Neuronal stem cell (in vitro differentiated cells): Measurements from ENCODE around the gene EOMES.

Experiments
- DNase-seq: peaks from one replicate; pipeline ENCODE4 v3.0.0-alpha.2; 2013; ENCODE audit warnings: low spot score
- H2AFZ ChIP-seq: one replicate; pipeline ENCODE4 v1.6.1; 2013; ENCODE audit warnings: mild to moderate bottlenecking, low read length, inconsistent platforms
- H2AK5ac ChIP-seq: 2 replicates; pipeline ENCODE4 v1.6.1; 2013; ENCODE audit warnings: low read depth, mild to moderate bottlenecking, inconsistent platforms, low read length, moderate library complexity, mixed read lengths
- H2BK120ac ChIP-seq: 2 replicates; pipeline ENCODE4 v1.6.1; 2013; ENCODE audit warnings: low read depth, mild to moderate bottlenecking, inconsistent platforms, low read length, moderate library complexity, mixed read lengths
- H2BK12ac ChIP-seq: one replicate; pipeline ENCODE4 v1.6.1; 2013; ENCODE audit warnings: low read length, inconsistent platforms
- H2BK15ac ChIP-seq: 2 replicates; pipeline ENCODE4 v1.6.1; 2013; ENCODE audit warnings: mild to moderate bottlenecking, low read length, inconsistent platforms, mixed read lengths
- H2BK5ac ChIP-seq: one replicate; pipeline ENCODE4 v1.6.1; 2013; ENCODE audit warnings: inconsistent platforms, mild to moderate bottlenecking, low read length, moderate library complexity
- H3K14ac ChIP-seq: one replicate; pipeline ENCODE4 v1.6.1; 2013; ENCODE audit warnings: low read length, inconsistent platforms
- H3K18ac ChIP-seq: 2 replicates; pipeline ENCODE4 v1.6.1; 2013; ENCODE audit warnings: low read length, inconsistent platforms
- H3K23ac ChIP-seq: 2 replicates; pipeline ENCODE4 v1.6.1; 2013; ENCODE audit warnings: low read depth, mild to moderate bottlenecking, mixed read lengths, low read length, inconsistent platforms; ENCODE audit not compliant: poor library complexity
- H3K27ac ChIP-seq: replicated peaks from 3 replicates; pipeline ENCODE4 v1.5.1; 2013; ENCODE audit warnings: low read length, inconsistent platforms
- H3K27me3 ChIP-seq, 3 experiments: 2 replicates each; pipeline ENCODE4 v1.6.1; 2013; ENCODE audit warnings: low read length in 3 of 3, mild to moderate bottlenecking in 2 of 3, inconsistent platforms in 1 of 3, low read depth in 1 of 3, mixed read lengths in 1 of 3, moderate library complexity in 1 of 3; ENCODE audit not compliant: control insufficient read depth in 3 of 3, insufficient read depth in 3 of 3
- H3K36me3 ChIP-seq, 2 donors: replicated peaks in 1 of 2; 2 replicates each; pipeline ENCODE4 v1.6.1; 2013; ENCODE audit warnings: low read length in 2 of 2; ENCODE audit not compliant: control insufficient read depth in 2 of 2, insufficient read depth in 2 of 2
- H3K4ac ChIP-seq: 2 replicates; pipeline ENCODE4 v1.6.1; 2013; ENCODE audit warnings: inconsistent platforms, mild to moderate bottlenecking, low read length, moderate library complexity
- H3K4me1 ChIP-seq, 2 donors: 1 replicate in 1 of 2; 2 replicates in 1 of 2; pipeline ENCODE4 v1.6.1; 2013; ENCODE audit warnings: low read length in 2 of 2, low read depth in 1 of 2; ENCODE audit not compliant: control insufficient read depth in 2 of 2, insufficient read depth in 1 of 2
- H3K4me2 ChIP-seq: one replicate; pipeline ENCODE4 v1.6.1; 2013; ENCODE audit warnings: mild to moderate bottlenecking, low read length, inconsistent platforms; ENCODE audit not compliant: insufficient read depth, poor library complexity, severe bottlenecking
- H3K4me3 ChIP-seq, 2 donors: 2 replicates each; pipeline ENCODE4 v1.5.1; 2013; ENCODE audit warnings: low read length in 2 of 2, mild to moderate bottlenecking in 2 of 2, inconsistent platforms in 1 of 2, moderate library complexity in 1 of 2
- H3K79me1 ChIP-seq: one replicate; pipeline ENCODE4 v1.6.1; 2013; ENCODE audit warnings: low read depth, mild to moderate bottlenecking, inconsistent platforms, low read length, moderate library complexity
- H3K9ac ChIP-seq: one replicate; pipeline ENCODE4 v1.6.1; 2013; ENCODE audit warnings: mild to moderate bottlenecking, low read depth, low read length, inconsistent platforms; ENCODE audit not compliant: poor library complexity
- H3K9me3 ChIP-seq, 2 donors: replicated peaks in 1 of 2; 2 replicates each; pipeline versions ENCODE3 to v1.6.1; 2013; ENCODE audit warnings: low read length in 2 of 2, mild to moderate bottlenecking in 2 of 2, inconsistent platforms in 1 of 2, low read depth in 1 of 2, mixed read lengths in 1 of 2, moderate library complexity in 1 of 2; ENCODE audit not compliant: control insufficient read depth in 2 of 2, insufficient read depth in 1 of 2
- H4K8ac ChIP-seq: one replicate; pipeline ENCODE4 v1.6.1; 2013; ENCODE audit warnings: low read depth, mild to moderate bottlenecking, inconsistent platforms, low read length, moderate library complexity
- H4K91ac ChIP-seq: one replicate; pipeline ENCODE4 v1.6.1; 2013; ENCODE audit warnings: low read length, low read depth, mild to moderate bottlenecking, inconsistent platforms; ENCODE audit not compliant: poor library complexity
- WGBS, 2 donors: extraction: QIAGEN DNeasy Blood & Tissue Kit; methylation state at CpG; one replicate each; pipeline ENCODE4 v1.1.7; 2013; ENCODE audit warnings: missing lambda C conversion rate in 2 of 2, mixed read lengths in 1 of 2; ENCODE audit not compliant: insufficient read length in 2 of 2, insufficient replicate concordance in 1 of 2; ENCODE audit errors: extremely low coverage in 2 of 2; 5-methylcytosine and 5-hydroxymethylcytosine counted together

Gene EOMES

GRCh38 chr3:27740854-27741253 is 18.7 kb upstream of the EOMES start:
- H3K79me1 ChIP-seq: no peaks in the 10 kb centered on the region
- H3K4me3 ChIP-seq: no peak overlapping the region
- WGBS, 2 donors: no CpG with 5 or more reads among the region's 2 CpGs

GRCh38 chr3:27737091-27737490 is 15.0 kb upstream of the EOMES start:
- Histone ChIP-seq H4K8ac (no peak overlapping the region), H3K18ac (no peak overlapping the region), H2AK5ac (no peak overlapping the region), H3K4me1 (no peaks in the 10 kb centered on the region), H2BK120ac (no peak overlapping the region), H3K36me3 (no peaks in the 10 kb centered on the region), H3K9me3 (no peaks in the 10 kb centered on the region), H3K79me1 (no peaks in the 10 kb centered on the region), H3K27ac (no peak overlapping the region), H2BK12ac (no peak overlapping the region), H3K27me3 (peaks cover 0 to 21% (median 8%) of the 10 kb centered on the region in 3 experiments), H4K91ac (no peak overlapping the region), H3K23ac (no peak overlapping the region), H3K4ac (no peak overlapping the region), H3K4me2 (no peak overlapping the region), H3K14ac (no peak overlapping the region), H3K4me3 (no peak overlapping the region), H2AFZ (no peak overlapping the region), H2BK15ac (no peak overlapping the region), H3K9ac (no peak overlapping the region), H2BK5ac (no peak overlapping the region)
- DNase-seq: no peak

More at GRCh38 chr3:27740854-27741253, 18.7 kb upstream of the EOMES start:
- no peaks in the 10 kb centered on the region for H3K36me3 ChIP-seq
- H3K27me3 ChIP-seq: no peaks in the 10 kb centered on the region
- H2BK12ac ChIP-seq: no peak overlapping the region
- H2AK5ac ChIP-seq: no peak overlapping the region
- H2BK120ac ChIP-seq: no peak overlapping the region
- no peaks in the 10 kb centered on the region for H3K9me3 ChIP-seq
- no peak overlapping the region for H4K91ac ChIP-seq
- no peak overlapping the region for H4K8ac ChIP-seq
- H3K4ac ChIP-seq: no peak overlapping the region
- no peak overlapping the region for H3K27ac ChIP-seq
- no peak overlapping the region for H3K18ac ChIP-seq
- no peaks in the 10 kb centered on the region for H3K4me1 ChIP-seq
- no peak overlapping the region for H2AFZ ChIP-seq
- no peak overlapping the region for H3K4me2 ChIP-seq
- H3K23ac ChIP-seq: no peak overlapping the region
- no peak overlapping the region for H2BK15ac ChIP-seq
- H3K14ac ChIP-seq: no peak overlapping the region
- H2BK5ac ChIP-seq: no peak overlapping the region
- DNase-seq: no peak
- no peak overlapping the region for H3K9ac ChIP-seq

GRCh38 chr3:27730774-27731659 is 8.9 kb upstream of the EOMES start:
- H2AK5ac ChIP-seq: no peak overlapping the region
- no peak overlapping the region for H2BK120ac ChIP-seq
- H2BK15ac ChIP-seq: no peak overlapping the region
- no peaks in the 10 kb centered on the region for H3K36me3 ChIP-seq
- no peak for DNase-seq
- H2BK5ac ChIP-seq: no peak overlapping the region
- H2AFZ ChIP-seq: no peak overlapping the region
- H3K4ac ChIP-seq: no peak overlapping the region
- H3K27me3 ChIP-seq: peaks cover 23 to 81% (median 63%) of the 10 kb centered on the region in 3 experiments
- H4K8ac ChIP-seq: no peak overlapping the region
- H3K27ac ChIP-seq: no peak overlapping the region
- no peak overlapping the region for H2BK12ac ChIP-seq
- H3K4me3 ChIP-seq: no peak overlapping the region
- no CpG with 5 or more reads among the region's 31 CpGs for WGBS, 2 donors
- H3K79me1 ChIP-seq: no peaks in the 10 kb centered on the region
- H3K4me2 ChIP-seq: no peak overlapping the region
- peaks cover 0 to 11% of the 10 kb centered on the region in 2 donors for H3K4me1 ChIP-seq
- no peak overlapping the region for H3K9ac ChIP-seq
- no peak overlapping the region for H3K14ac ChIP-seq
- peaks cover 0 to 3% of the 10 kb centered on the region in 2 donors for H3K9me3 ChIP-seq
- peak overlapping the region; percentile 8 for H3K18ac ChIP-seq
- H4K91ac ChIP-seq: no peak overlapping the region
- H3K23ac ChIP-seq: no peak overlapping the region

GRCh38 chr3:27729748-27730611 is 7.9 kb upstream of the EOMES start:
- no peak overlapping the region for H3K27ac ChIP-seq
- WGBS, 2 donors: no CpG with 5 or more reads among the region's 41 CpGs

More at GRCh38 chr3:27729748-27730611, 7.9 kb upstream of the EOMES start:
- H3K4me3 ChIP-seq: peak overlapping the region in 1 of 2 donors; percentile 1
- H2BK15ac ChIP-seq: no peak overlapping the region
- peak overlapping the region; percentile 48 for H3K4me2 ChIP-seq
- no peak overlapping the region for H2BK12ac ChIP-seq
- peak overlapping the region; percentile 46 for H3K18ac ChIP-seq
- H3K36me3 ChIP-seq: no peaks in the 10 kb centered on the region
- H3K79me1 ChIP-seq: no peaks in the 10 kb centered on the region
- H4K91ac ChIP-seq: no peak overlapping the region
- H3K9me3 ChIP-seq: peaks cover 0 to 3% of the 10 kb centered on the region in 2 donors
- no peak overlapping the region for H3K9ac ChIP-seq
- no peak overlapping the region for H4K8ac ChIP-seq
- H2AK5ac ChIP-seq: no peak overlapping the region
- peaks cover 0 to 11% of the 10 kb centered on the region in 2 donors for H3K4me1 ChIP-seq
- H3K23ac ChIP-seq: no peak overlapping the region
- no peak overlapping the region for H3K4ac ChIP-seq
- no peak for DNase-seq
- peaks cover 23 to 92% (median 71%) of the 10 kb centered on the region in 3 experiments for H3K27me3 ChIP-seq
- no peak overlapping the region for H2BK5ac ChIP-seq
- H2AFZ ChIP-seq: peak overlapping the region; percentile 61
- no peak overlapping the region for H3K14ac ChIP-seq
- no peak overlapping the region for H2BK120ac ChIP-seq
